SH-SY5Y (cell line): ENCODE data around the gene BRWD1.

Experiments used
- GATA2 ChIP-seq: IDR thresholded peaks from 2 replicates; pipeline ENCODE4 v1.6.1; 2011; ENCODE audit warnings: mild to moderate bottlenecking, low read depth, low read length
- GATA3 ChIP-seq: IDR thresholded peaks from 2 replicates; pipeline ENCODE4 v1.6.1; 2011; ENCODE audit warnings: low read depth, mild to moderate bottlenecking, low read length, moderate library complexity

The BRWD1 gene

GRCh38 chr21:39281853-39282252 is 31.6 kb downstream of the BRWD1 start:
- no peak for TF ChIP-seq GATA2
- no peak for TF ChIP-seq GATA3

GRCh38 chr21:39281207-39281606 is 32.2 kb downstream of the BRWD1 start:
- TF ChIP-seq GATA3, result no peak

GRCh38 chr21:39269620-39270019 is 43.8 kb downstream of the BRWD1 start:
- TF ChIP-seq GATA3 (no peak), GATA2 (no peak)

DNA sequence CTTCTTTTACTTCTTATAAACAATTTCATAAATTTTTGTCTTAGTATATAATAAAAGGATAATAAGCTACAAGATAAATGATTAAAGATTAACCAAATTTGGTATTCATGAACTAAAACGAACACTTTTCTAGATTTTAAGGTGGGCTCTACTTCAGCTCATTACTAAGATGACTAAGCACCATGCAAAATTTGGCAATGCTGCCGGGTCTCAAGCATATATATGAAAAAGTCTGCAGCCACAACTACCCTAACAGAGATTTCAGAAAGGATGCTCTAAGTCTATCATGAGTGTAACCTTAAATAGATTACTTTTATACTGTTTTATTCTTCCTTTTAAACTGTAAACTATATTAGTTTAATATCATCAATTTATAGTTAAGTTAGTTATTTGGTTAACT is 47.8 kb downstream of the BRWD1 start:
- TF ChIP-seq GATA2, result no peak

DNA sequence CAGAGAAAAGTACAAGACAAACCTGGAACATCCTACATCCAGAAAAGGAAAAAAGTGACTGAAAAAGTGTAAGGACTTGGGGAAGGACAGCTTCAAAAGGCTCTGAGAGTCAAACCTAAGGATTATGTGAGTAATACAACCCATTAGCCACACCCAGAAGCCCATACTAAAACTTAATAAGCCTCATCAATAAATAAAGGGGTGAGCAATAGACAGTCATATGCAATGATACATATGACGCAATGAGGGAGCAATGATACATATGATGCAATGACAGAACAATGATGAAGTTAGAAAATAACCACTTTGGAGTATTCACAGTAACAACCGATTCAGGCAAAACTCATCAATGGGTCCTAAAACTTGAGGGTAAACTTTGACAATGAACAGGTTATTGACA is 50.1 kb downstream of the BRWD1 start:
- TF ChIP-seq GATA2 (no peak), GATA3 (no peak)

DNA sequence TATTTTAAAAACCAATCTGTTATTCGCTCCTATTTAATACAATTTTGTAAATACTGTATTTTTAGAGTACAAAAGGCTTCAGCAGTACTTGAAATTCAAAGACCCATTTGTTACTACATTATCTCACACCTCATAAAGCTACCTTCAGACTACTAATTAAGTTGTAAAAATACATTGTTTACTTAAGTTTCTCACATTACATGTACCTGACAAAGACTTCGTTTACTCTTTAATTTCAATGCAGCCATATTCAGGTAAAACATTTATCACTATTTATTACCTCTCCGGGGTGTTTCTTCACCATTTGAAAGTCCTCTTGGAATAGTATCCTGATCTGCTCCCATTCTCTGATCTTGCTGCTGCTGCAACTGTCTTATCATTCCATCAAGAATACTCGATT is 55.2 kb downstream of the BRWD1 start:
- TF ChIP-seq GATA2 (no peak), GATA3 (no peak; the same call in 1 of the 2 replicates)

- TF ChIP-seq GATA3 (no peak), GATA2 (no peak)
Observed at GRCh38 chr21:39251326-39251725, 62.1 kb downstream of the BRWD1 start.

DNA sequence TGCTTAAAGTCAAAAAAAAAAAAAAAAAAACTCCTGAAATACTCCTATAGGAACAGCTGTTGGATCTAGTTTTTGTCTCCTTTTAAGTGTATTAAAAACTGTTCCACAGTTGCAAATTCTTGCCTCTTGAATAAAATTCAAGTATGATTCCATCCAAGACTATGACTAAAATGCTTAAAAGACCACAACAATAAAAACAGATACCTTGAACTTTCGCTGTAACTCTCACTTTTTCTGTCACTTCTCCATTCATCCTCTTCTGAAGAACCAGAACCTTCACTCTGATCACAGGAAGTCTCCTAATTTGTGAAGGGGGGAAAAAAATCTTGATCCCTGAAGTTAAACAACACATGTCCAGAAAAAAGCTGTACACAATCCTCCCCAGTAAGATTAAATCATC is 75.2 kb downstream of the BRWD1 start:
- TF ChIP-seq GATA2 (no peak), GATA3 (no peak)

- no peak for TF ChIP-seq GATA2
- TF ChIP-seq GATA3, result no peak
Observed at GRCh38 chr21:39232861-39233291, 80.6 kb downstream of the BRWD1 start.

DNA sequence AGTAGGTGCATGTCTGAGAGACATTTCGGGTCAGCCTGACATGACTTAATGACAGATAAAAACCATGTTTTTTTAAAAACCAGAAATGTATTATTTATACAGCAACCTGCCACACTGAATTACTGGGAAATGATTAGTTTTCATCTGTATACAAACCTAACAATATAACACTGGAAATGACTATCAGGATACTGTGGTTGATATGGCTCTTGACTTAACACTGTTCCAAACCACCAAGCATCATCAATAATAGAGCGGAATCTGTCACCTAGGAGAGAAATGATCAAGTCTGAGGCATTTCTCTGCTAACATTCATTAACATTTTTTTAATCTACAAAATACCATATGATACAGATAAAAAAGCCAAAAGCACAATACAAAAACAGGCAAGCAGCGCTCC is 88.5 kb downstream of the BRWD1 start:
- no peak for TF ChIP-seq GATA2
- TF ChIP-seq GATA3, result no peak

DNA sequence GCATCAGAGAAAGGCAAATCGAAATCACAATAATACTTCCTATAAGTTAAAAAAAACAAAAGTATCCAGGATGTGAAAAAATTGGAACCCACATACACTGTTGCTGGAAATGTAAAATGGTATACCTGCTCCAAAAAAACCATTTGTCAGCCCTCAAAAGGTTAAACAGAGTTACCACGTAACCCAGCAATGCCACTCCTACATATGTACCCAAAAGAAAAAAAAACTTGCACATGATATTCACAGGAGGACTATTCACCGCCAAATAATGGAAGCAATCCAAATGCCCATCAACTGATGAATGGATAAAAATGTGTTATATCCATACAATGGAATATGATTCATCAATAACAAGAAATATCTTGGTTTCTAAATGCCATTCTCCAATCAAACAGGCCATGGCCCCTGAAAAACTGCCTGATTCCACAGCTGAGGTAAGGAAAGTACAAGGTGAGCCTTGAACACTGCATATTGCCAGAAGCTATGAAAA is 91.4 kb downstream of the BRWD1 start:
- no peak for TF ChIP-seq GATA2
- TF ChIP-seq GATA3, result no peak

DNA sequence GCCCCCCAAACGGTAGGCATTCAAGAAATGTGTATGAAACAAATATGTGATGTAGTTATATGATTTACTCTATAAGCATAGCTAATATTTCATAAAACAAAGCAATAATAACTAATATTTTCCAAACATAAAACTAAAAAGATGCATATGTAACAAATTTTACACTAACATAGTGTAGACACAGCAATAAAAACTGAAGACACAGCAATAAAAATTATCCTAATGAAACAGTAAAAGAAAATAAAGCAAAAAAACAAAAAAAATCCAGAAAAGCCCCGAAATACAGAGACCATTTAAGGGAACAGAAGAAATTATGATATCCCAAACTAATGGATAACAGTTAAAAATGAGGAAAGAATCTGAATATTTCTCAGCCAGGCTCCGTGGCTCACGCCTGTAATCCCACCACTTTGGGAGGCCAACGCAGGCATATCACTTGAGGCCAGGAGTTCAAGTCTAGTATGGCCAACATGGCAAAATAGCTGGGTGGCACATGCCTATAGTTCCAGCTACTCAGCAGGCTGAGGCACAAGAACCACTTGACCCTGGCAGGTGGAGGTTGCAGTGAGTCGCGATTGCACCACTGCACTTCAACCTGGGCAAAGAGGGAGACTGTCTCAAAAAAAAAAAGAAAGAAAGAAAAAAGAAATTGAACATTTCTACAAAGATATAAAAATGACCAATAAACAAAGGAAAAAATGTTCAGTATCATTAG is 92.0 kb downstream of the BRWD1 start:
- TF ChIP-seq GATA2, result no peak
- TF ChIP-seq GATA3, result no peak

DNA sequence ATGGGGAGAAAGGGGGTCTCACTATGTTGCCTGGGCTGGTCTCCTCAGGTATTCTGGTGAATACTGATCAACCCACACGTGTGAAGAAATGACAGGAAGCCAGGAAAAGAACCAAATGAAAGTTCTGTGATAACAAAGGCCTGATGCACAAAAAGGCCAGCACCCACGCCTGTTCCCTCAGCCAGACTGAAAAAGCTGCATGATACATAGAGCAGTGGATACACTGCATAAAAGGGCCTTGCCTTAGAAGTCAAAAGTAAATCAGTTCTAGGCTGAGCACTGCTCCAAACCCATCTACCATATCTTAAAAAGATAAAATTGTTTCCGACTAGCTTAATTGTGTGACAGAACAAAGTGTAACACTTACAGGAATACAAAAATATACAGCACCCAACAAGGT is 93.3 kb downstream of the BRWD1 start:
- TF ChIP-seq GATA3 (no peak), GATA2 (no peak)

GRCh38 chr21:39218082-39218409 is 95.4 kb downstream of the BRWD1 start:
- no peak for TF ChIP-seq GATA2
- no peak for TF ChIP-seq GATA3

DNA sequence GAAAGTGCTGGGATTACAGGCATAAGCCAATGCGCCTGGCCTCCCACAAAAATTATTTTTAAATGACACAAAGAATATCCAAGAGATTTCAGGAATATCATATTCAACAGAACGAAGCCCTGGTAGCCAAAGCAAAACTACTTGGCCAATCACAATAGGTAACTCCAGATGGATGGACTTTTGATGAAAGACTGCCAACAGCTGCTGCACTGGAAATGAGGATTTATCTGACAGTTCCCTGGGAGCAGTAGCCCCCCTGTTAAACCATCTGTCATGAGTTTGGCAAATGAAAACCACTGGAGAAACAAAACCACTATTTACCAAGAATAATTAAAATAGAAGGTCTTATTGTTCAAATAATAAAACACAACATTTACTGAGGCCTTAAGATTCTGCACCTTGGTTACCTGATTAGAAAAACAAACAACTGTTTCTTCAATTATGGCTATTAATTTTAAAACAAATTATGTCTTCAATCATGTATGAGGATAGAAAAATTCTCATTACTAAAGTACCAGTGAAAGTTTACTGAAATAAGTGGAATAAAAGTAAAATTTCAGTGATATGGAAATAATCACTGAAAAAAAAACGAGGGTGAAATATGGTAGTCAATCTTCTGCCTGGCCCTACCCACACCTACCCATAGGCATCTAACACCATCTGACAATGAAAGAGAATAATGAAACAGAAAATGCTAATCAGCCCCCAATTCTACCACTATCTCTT is 95.9 kb downstream of the BRWD1 start:
- TF ChIP-seq GATA3, result no peak
- TF ChIP-seq GATA2, result no peak

DNA sequence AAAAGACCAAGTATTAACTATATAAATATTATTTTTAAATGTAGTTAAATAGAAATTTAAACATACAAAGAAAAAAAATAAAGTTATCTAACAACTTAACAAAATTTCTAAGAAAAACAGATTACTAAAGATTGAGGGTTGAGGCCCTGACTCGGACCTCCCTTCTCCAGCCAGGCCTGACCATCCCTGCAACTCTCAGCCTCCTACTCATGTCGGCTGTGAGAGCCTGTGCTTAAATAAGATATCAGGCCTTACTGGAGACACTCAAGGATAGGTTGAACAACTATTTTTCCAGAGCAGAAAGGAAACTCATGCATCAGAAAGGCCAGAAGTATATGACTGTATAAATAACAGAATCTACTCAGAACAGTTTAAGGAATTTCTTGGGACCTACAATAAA is 97.1 kb downstream of the BRWD1 start:
- no peak for TF ChIP-seq GATA2
- TF ChIP-seq GATA3, result no peak
